ENCODE measurements around the gene CACNB2. TPM values are rescaled to one million over a fixed set of nuclear protein-coding genes. Genes with fewer than 3 reads are reported as not detected.

The CACNB2 gene
- total RNA-seq, 1 experiment from 2014 or later = not detected

DNA sequence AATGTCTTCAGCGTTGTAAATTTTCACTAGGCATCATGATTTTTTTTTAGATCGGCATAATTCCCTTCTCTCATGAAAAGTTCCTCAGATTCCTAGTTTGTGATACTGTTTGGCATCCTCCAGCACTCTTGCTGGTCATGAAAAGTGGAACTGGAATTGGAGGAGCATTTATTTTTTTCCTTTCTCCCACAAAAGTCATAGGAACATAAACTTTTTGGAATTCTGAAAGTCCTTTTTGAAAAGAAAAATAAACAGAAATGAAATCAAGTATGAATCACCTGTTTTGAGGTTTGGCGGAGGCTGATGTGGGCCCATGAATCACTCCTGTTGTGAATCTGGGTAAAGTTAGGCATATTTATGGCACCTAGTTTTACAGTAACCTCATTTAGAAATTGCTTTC, 17.7 kb downstream of the CACNB2 start:
- H3K4me2 ChIP-seq = no peak overlapping the region
- BruUV-seq (replicated peaks) = no TSS peak

DNA sequence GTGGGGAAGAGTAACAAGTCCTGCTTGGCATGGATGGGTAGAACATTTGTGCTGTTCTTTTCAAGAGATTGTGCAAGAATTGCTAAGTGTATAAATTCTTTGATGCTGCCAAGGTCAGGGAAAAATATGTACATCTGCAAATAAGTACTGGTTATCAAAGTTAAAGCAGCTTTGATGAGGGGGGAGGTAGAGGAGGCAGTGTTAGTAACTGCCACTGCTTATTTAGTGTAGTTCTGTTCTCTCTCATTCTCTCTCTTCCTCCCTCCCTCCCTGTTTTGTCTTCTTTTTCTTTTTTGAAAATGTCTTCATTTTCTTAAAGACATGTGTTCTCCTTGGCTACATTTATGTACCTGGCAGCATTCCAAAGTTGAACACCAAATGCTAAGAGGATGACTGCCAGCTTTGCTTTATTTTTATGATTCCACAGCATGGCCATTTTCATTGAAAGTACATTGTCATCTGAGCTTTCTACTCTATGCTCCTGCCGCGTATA, 18.6 kb downstream of the CACNB2 start:
- no peak overlapping the region for H3K27ac ChIP-seq
- BruUV-seq (replicated peaks) = no TSS peak
- H3K9me2 ChIP-seq (ENCODE audit: insufficient read depth) = no peaks in the 10 kb centered on the region
- no peaks in the 10 kb centered on the region for H3K79me2 ChIP-seq (ENCODE audit: low read depth)
- POLR2A ChIA-PET (ENCODE audit: unreplicated experiment) = no interaction called here
- no peak for TF ChIP-seq EZH2 (IDR thresholded peaks at IDR 0.05; ENCODE audit: low read depth)
- TF ChIP-seq, protein P1, sequence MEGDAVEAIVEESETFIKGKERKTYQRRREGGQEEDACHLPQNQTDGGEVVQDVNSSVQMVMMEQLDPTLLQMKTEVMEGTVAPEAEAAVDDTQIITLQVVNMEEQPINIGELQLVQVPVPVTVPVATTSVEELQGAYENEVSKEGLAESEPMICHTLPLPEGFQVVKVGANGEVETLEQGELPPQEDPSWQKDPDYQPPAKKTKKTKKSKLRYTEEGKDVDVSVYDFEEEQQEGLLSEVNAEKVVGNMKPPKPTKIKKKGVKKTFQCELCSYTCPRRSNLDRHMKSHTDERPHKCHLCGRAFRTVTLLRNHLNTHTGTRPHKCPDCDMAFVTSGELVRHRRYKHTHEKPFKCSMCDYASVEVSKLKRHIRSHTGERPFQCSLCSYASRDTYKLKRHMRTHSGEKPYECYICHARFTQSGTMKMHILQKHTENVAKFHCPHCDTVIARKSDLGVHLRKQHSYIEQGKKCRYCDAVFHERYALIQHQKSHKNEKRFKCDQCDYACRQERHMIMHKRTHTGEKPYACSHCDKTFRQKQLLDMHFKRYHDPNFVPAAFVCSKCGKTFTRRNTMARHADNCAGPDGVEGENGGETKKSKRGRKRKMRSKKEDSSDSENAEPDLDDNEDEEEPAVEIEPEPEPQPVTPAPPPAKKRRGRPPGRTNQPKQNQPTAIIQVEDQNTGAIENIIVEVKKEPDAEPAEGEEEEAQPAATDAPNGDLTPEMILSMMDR (conservative IDR thresholded peaks at IDR 0.05) = no peak
- H3K9me3 ChIP-seq (ENCODE audit: insufficient read depth, low read depth) = no peaks in the 10 kb centered on the region
- no peaks in the 10 kb centered on the region for H3K27me3 ChIP-seq (ENCODE audit: insufficient read depth, low read depth)
- no peaks in the 10 kb centered on the region for H3F3A ChIP-seq (ENCODE audit: insufficient read depth, low read depth)
- H3K36me3 ChIP-seq (ENCODE audit: low read depth) = no peaks in the 10 kb centered on the region
- H2AFZ ChIP-seq = no peak overlapping the region
- no peak overlapping the region for H3K4me3 ChIP-seq
- no peak for DNase-seq
- CTCF ChIA-PET = no interaction called here
- no peaks in the 10 kb centered on the region for H4K20me1 ChIP-seq (ENCODE audit: insufficient read depth)
- H3K4me2 ChIP-seq = no peak overlapping the region
- intact Hi-C loops (cut with micrococcal nuclease; ENCODE audit: unreplicated experiment) = no loop called here
- H3K4me1 ChIP-seq (replicated peaks; ENCODE audit: insufficient read depth) = no peaks in the 10 kb centered on the region

More for the DNA sequence above, 17.7 kb downstream of the CACNB2 start:
- Histone ChIP-seq H3K4me3 (no peak overlapping the region), H3F3A (ENCODE audit: insufficient read depth, low read depth) (no peaks in the 10 kb centered on the region), H3K9me3 (ENCODE audit: insufficient read depth, low read depth) (no peaks in the 10 kb centered on the region), H3K4me1 (replicated peaks; ENCODE audit: insufficient read depth) (no peaks in the 10 kb centered on the region), H3K9me2 (ENCODE audit: insufficient read depth) (no peaks in the 10 kb centered on the region), H2AFZ (no peak overlapping the region), H3K79me2 (ENCODE audit: low read depth) (no peaks in the 10 kb centered on the region), H3K27me3 (ENCODE audit: insufficient read depth, low read depth) (no peaks in the 10 kb centered on the region), H3K27ac (no peak overlapping the region), H3K36me3 (ENCODE audit: low read depth) (no peaks in the 10 kb centered on the region), H4K20me1 (ENCODE audit: insufficient read depth) (no peaks in the 10 kb centered on the region)
- TF ChIP-seq, protein P1 (conservative IDR thresholded peaks at IDR 0.05) = no peak
- TF ChIP-seq EZH2 (IDR thresholded peaks at IDR 0.05; ENCODE audit: low read depth) = no peak
- intact Hi-C loops (cut with micrococcal nuclease; ENCODE audit: unreplicated experiment) = no loop called here
- POLR2A ChIA-PET (ENCODE audit: unreplicated experiment) = no interaction called here
- CTCF ChIA-PET = no interaction called here
- no peak for DNase-seq

DNA sequence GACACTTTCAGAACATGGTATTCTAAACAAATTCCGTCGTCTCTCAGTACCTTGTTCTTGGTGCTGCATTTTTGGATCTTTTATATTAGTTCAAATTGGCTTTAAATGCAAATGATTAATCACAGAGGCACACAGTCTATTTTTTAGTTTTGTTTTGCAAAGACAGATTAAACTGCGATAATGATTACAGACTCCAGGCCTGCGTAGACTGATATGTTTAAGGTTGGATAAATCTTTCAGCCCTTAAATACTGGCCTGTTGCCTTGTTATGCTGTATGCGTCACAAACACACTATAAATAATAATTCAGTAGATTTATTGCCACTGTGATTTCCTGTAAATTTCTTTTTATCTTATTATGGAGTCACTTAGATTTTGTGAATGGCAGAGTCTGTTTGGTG, 19.3 kb downstream of the CACNB2 start:
- H3F3A ChIP-seq (ENCODE audit: insufficient read depth, low read depth) = no peaks in the 10 kb centered on the region
- ChIA-PET CTCF (no interaction called here), POLR2A (ENCODE audit: unreplicated experiment) (no interaction called here)
- intact Hi-C loops (cut with micrococcal nuclease; ENCODE audit: unreplicated experiment) = no loop called here
- no peaks in the 10 kb centered on the region for H3K27me3 ChIP-seq (ENCODE audit: insufficient read depth, low read depth)
- no peaks in the 10 kb centered on the region for H4K20me1 ChIP-seq (ENCODE audit: insufficient read depth)
- H3K9me3 ChIP-seq (ENCODE audit: insufficient read depth, low read depth) = no peaks in the 10 kb centered on the region
- no peak for TF ChIP-seq EZH2 (IDR thresholded peaks at IDR 0.05; ENCODE audit: low read depth)
- TF ChIP-seq, protein P1 (conservative IDR thresholded peaks at IDR 0.05) = no peak
- no peak overlapping the region for H2AFZ ChIP-seq
- BruUV-seq (replicated peaks) = no TSS peak
- no peaks in the 10 kb centered on the region for H3K79me2 ChIP-seq (ENCODE audit: low read depth)
- H3K4me1 ChIP-seq (replicated peaks; ENCODE audit: insufficient read depth) = no peaks in the 10 kb centered on the region
- no peak overlapping the region for H3K4me3 ChIP-seq
- H3K4me2 ChIP-seq = no peak overlapping the region
- DNase-seq = no peak
- H3K36me3 ChIP-seq (ENCODE audit: low read depth) = no peaks in the 10 kb centered on the region
- no peak overlapping the region for H3K27ac ChIP-seq
- H3K9me2 ChIP-seq (ENCODE audit: insufficient read depth) = no peaks in the 10 kb centered on the region
